GM19397 (cell line): Measurements from ENCODE around the gene GADL1.

ENCODE experiments used
- ATAC-seq: cut with Tn5 transposase; IDR thresholded peaks from one replicate; pipeline ENCODE4 v1.9.1; 2021; ENCODE audit warnings: mild to moderate bottlenecking, moderate library complexity; ENCODE audit not compliant: unreplicated experiment

Gene GADL1

GRCh38 chr3:30878862-30879261 is 15.6 kb downstream of the GADL1 start:
- ATAC-seq, result no peak

GRCh38 chr3:30875505-30875904 is 19.0 kb downstream of the GADL1 start:
- ATAC-seq, result no peak

DNA sequence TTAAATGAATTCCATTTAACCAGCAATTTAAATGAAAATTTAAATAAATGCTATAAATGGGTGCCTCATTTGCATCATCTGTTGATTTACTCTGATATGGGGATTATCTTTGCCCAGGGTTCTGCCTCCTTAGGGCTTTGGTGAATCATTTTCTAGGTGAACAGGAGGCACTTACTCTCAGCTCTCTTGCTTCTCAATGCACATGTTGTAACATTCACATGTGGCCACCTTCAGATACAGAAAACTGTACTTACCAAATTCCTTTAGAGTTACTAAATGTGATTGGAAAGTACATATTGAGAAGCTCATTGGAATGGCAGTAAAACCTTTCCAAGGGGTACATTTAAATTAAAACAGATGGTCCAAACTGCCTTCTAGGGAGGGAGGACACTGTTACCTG is 20.8 kb downstream of the GADL1 start:
- ATAC-seq, result no peak

GRCh38 chr3:30872879-30873278 is 21.6 kb downstream of the GADL1 start:
- no peak for ATAC-seq

DNA sequence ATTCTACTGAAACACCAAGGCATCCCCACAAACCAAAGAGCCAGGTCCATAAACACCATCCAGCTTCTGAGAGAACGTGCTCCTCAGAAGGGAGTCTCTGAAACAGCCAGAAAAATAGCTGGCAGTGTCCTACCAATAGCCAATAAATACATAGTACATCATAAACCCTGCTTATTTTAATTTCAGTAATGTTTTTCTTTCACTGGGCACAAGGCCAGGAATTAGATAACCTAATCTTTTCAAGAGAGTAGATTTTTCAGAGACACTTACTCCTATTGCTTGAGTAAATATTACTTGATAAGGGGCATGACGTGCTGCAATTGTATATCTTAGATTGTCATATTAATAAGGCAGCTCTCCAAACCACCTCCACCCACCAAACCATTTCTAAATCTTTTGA is 22.7 kb downstream of the GADL1 start:
- ATAC-seq, result no peak

DNA sequence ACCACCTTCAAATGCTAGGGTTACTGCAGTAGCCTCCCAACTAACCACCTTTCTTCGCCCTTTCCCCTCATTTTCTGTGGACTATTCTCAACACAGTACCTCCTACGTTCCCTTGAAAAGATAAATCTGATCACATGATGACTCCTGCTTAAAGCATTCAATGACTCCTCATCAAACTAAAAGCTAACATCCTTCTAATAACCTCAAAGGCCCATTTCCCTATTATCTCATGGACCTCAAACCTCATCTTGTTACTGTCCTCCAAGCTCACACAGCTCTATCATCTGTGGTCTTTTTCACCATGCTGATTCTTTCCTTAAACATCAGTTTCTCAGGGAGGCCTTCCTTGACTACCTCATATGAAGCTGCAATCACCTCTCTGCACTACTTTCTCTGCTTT is 29.6 kb downstream of the GADL1 start:
- no peak for ATAC-seq

- ATAC-seq, result no peak
Observed at GRCh38 chr3:30864132-30864531, 30.3 kb downstream of the GADL1 start.

DNA sequence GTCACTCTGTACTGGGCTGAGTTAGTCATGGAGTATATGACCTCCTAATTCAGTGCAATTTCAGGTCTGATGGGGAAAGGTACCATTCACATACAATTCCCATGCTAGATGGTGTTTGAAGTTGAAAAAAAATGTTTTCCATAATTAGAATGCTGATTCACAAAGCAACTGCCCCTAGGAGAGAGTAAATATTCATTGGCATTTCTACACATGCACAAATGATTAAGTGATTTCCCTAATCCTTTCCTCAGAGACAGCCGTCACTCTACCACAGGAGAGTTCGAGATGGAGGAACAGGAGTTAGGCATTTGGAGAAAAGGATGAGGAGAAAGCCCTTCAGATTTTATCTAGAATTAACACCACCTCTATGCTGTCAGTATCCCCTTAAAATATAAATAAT is 32.5 kb downstream of the GADL1 start:
- ATAC-seq, result no peak

DNA sequence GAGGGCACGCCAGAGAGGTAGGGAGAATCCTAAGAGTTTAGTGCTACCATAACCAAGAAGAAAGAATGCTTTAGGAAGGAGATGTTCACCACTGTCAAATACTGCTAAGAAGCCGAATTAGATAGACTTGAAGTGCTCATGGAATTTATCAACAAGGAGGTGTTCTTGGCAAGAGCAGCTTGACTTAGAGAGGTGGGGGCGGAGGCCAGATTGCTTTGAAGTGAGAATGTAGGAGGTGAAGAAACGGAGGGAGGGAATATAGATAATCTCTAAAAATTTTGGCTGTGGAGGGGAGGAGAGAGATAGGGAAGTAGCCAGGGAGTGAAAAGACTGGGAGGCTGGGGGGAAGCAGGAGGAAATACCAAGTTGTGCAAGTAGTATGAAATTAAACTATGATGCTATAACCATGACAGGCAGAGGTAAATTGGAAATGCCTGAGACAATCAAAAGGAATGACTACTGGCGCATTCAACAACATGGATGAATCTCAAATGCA is 35.5 kb downstream of the GADL1 start:
- ATAC-seq, result no peak

- no peak for ATAC-seq
Observed at GRCh38 chr3:30855400-30856292, 38.8 kb downstream of the GADL1 start.

- no peak for ATAC-seq
Observed at GRCh38 chr3:30852833-30853232, 41.6 kb downstream of the GADL1 start.

DNA sequence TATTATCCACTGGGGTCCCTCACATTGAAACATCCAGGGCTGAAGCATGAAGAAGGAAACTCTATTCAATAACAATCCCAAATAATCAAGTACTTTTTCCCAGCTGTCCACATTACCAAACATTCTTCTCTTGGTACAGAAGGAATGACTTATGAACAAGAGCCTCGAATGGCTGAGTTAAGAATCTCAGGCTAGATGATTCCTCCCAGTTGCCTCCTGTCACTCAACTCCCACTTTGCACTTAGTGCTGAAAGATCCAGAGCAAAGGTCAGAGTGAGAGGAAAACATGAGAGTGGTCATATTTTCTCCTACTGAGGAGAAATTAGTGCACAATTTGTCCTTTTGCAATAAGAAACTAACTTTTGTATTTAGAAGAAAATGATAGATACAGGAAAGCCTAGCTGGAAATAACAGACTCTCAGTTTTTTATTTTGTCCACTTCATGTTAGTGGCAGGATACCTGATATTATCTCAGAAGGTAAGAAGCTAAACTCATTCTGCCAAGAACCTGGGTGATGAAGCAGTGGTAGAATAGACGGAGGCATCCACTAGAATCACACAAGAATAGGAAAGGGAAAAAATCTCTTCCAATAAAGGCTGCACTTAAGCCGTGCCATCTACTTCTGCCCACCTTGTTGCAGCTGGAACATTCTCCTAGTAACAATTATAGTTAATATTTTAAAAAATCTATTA is 46.2 kb downstream of the GADL1 start:
- no peak for ATAC-seq

DNA sequence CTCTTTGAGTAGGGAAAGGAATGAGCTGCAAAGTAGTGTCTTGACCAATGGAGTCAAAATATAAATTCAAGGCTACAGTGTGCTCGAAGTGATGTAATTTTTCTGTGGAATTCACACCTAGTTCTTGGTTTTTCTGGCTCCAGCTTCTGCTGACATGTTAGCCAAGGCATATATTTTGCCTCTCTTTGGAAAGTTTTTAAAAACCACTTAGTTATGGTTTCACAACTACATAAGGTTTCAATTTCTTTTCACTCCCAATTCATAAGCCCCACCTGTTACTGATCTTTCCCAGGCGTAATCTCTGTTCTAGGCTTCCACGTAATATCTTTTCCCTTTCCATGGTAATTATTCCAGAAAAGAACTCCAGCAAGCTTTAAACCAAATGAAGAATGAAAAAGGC is 46.9 kb downstream of the GADL1 start:
- ATAC-seq, result no peak

GRCh38 chr3:30845606-30846005 is 48.9 kb downstream of the GADL1 start:
- no peak for ATAC-seq

DNA sequence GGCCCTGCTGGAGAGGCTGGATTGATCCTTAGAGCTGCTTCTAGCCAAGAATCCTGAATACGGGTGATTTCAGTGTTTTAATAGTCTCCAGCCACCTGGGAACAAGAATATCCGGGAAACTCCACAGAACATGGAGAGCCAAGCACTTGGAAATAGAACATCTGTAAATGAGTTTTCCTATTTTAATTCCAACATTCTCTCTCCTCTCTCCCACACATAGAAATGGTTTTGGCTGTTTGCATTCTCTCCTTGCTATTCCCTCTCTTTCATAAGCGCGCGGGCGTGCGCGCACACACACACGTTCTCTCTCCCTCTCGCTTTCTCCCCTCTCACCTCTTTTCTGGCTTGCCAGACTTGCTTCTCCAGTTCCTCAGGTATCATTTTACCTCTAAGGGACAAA is 50.6 kb downstream of the GADL1 start:
- no peak for ATAC-seq

- no peak for ATAC-seq
Observed at GRCh38 chr3:30836141-30836540, 58.3 kb downstream of the GADL1 start.

DNA sequence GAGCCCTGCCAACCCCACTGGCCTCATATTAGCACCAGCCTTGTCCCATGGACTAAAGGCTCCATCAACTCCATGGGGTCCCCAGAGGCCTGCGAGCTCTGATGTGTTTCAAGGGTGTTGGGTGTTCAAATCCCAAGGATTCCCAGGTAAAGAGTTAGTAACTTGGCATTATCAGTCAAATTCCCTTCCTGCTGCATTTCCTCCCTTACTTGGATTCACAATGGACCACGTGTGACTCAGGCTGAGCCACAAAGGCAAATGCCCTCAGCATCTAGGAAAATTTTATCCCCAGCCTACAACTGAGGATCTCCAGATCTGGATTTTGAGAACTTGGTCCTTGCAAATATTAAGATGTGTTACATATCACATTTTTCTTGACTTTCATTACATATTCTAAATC is 58.8 kb downstream of the GADL1 start:
- no peak for ATAC-seq

- ATAC-seq, result no peak
Observed at GRCh38 chr3:30832961-30833575, 61.4 kb downstream of the GADL1 start.

GRCh38 chr3:30827080-30827479 is 67.4 kb downstream of the GADL1 start:
- ATAC-seq, result no peak

DNA sequence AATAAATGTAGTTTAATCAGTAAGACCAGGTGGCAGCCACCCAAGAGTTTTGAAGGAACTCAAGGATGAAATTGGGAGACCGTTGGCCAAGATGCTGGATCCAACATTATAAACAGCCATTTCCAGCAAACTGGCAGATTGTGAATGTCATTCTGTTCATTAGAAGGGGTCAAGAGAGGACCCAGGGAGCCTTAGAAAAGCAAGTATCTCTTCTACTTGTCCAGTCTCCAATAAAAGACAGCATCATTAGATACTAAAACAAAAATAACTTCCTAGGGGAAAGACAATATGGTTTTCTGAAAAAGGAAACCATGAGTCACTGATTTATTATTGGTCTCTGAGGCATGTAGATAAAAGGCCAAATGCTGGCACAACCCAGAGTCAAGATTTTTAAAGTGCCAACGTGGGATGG is 67.9 kb downstream of the GADL1 start:
- ATAC-seq, result no peak

DNA sequence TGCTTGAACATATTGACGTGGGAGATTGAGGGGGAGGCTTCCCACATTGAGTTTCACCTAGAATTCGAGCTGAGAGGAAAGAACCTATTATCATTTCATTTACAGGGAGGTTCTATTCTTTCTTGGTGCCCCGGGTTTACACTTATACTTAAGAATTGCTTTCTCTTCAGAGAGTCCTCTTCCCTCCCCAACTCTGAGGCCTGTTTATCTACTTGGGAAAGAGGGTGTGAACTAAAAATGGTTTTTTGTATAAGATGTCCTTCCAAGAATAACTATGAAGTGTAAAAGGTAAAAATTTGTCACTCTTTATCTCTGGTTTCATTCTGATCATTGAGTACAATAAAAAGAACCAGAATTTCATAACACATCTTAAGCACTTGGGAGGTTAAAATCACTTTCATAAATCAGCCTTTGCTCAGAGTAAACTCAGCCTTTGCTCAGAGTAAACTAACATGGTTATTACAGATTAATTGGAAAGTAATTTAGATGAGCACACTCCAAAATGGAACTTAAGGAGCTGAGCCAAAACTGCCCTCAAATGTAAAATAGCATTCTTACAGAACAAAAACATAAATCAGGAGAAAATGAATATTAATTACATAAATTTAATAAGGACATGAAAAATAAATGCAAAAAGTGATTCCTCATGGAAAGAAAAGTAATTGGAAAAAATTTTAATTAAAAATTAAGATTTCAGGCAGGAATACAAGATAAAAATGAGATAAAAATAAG is 75.2 kb downstream of the GADL1 start:
- ATAC-seq, result no peak
